ENCODE measurements around the gene TM9SF1. TPM values are rescaled to one million over a fixed set of nuclear protein-coding genes. Genes with fewer than 3 reads are reported as not detected.
A peak's percentile ranks its signal among the peaks of the same experiment; 100 is the strongest.

TM9SF1 gene
- total and polyA plus RNA-seq, 2 of the 13 experiments (the other 11 are each of a cell fraction or from before 2014, with no cell fraction given): 83.2 to 110 TPM

GRCh38 chr14:24171422-24172260 is 23.6 kb downstream of the TM9SF1 start, which contains the start of gene REC8 (continued):
- TF ChIP-seq ZBTB33 (CRISPR knock-in tag; IDR thresholded peaks at IDR 0.05) (peak; percentile 2; the same call in 1 of the 2 replicates), AGO1 (IDR thresholded peaks at IDR 0.05; ENCODE audit: low read depth, low read length, poor library complexity, severe bottlenecking) (peak; percentile 66), DNMT1 (CRISPR knock-in tag; IDR thresholded peaks at IDR 0.05) (0 out of 2 replicates have a peak, but pooled peaks have one; percentile 24), NCOA5 (CRISPR knock-in tag; IDR thresholded peaks at IDR 0.05) (no peak), MTA1 (CRISPR knock-in tag; IDR thresholded peaks at IDR 0.05; ENCODE audit: borderline replicate concordance) (peak; percentile 47; the same call in 1 of the 2 replicates), PCBP1 (IDR thresholded peaks at IDR 0.05; ENCODE audit: borderline replicate concordance, low read depth, low read length) (peak; percentile 48; the same call in 1 of the 2 replicates), ZNF572 (CRISPR knock-in tag; IDR thresholded peaks at IDR 0.05) (peak; percentile 50; the same call in 1 of the 2 replicates)

DNA sequence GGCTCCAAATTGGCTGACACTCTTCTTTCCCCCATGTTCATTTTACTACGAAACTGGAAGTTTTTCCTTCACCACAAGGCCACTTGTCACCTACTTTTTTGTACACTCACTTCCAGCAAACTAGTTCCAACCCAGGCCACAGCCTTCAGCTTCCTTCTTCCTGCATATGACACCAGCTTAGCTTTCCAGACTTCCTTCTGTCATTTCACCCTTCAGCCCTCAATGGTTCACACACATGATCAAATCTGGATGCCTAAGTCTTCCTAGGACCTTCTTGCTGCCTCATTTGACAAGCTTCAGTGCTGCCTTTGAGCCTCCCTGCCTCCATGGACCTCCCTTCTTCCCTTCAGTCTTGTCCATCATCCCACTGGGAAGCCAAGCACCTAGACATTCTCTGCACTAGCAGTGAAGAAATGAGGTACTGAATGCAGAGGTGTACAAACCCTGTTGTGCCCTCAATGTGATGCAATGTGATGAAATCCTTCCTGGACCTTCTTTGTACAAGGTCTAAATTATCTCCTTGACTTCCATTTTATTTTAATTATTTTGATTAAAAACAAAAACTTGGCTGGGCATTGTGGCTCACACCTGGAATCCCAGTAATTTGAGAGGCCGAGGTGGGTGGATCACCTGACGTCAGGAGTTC is 27.6 kb downstream of the TM9SF1 start:
- Histone ChIP-seq H3K79me2 (ENCODE audit: insufficient read depth, low read length) (no peaks in the 10 kb centered on the region), H3K4me1 (ENCODE audit: insufficient read depth, low read length) (no peaks in the 10 kb centered on the region), H3K27ac (ENCODE audit: extremely low read length, insufficient read depth, low read length) (no peak overlapping the region), H4K20me1 (ENCODE audit: insufficient read depth, low read length) (no peaks in the 10 kb centered on the region), H3K4me3 (replicated peaks in 1 of 3; ENCODE audit: insufficient read depth in 1 of 3, low read depth in 2 of 3, low read length in 3 of 3) (no peak overlapping the region), H3K27me3 (ENCODE audit: control insufficient read depth in 1 of 2, insufficient read depth in 2 of 2, low read length in 2 of 2) (no peaks in the 10 kb centered on the region), H3K36me3 (replicated peaks in 1 of 2; ENCODE audit: control insufficient read depth in 1 of 2, insufficient read depth in 2 of 2, low read length in 2 of 2) (peaks cover 30 to 40% of the 10 kb centered on the region in 2 experiments; a peak in 4 of 5 replicates), H2AFZ (ENCODE audit: low read length) (no peak overlapping the region), H3K9me3 (ENCODE audit: low read length) (no peaks in the 10 kb centered on the region), H3K4me2 (ENCODE audit: low read depth, low read length) (no peak overlapping the region), H3K9ac (ENCODE audit: insufficient read depth, low read depth, low read length) (no peak overlapping the region)
- ATAC-seq: no peak
- no TSS peak for BruUV-seq (replicated peaks)
- CTCF ChIA-PET (ENCODE audit: low intra/inter-chr PET ratio, low total read pairs): no interaction called here
- intact Hi-C loops (cut with micrococcal nuclease; ENCODE audit: unreplicated experiment): no loop called here
- DNase-seq (ENCODE audit: low spot score): no peak
- no peak for FAIRE-seq
- POLR2A ChIA-PET: interaction anchor here (0.8 to 1.1 kb wide), 3 partner anchors 14 to 30 kb away, joined by 3 read pairs; partner anchors contain the start of gene PSME2
- 93% methylated on average over 3 of the region's 3 CpGs for WGBS (ENCODE audit: low lambda C conversion rate)
- in situ Hi-C loops (cut with HindIII; ENCODE audit: extremely low pct_ligation_motif_present, low pct_unique_long_range_greater_than_20kb): no loop called here
- TF ChIP-seq ZNF770 (CRISPR knock-in tag; IDR thresholded peaks at IDR 0.05) (0 out of 2 replicates have a peak, but pooled peaks have one; percentile 12), RBM22 (optimal IDR thresholded peaks at IDR 0.05; ENCODE audit: low read length) (peak; percentile 35), HNRNPH1 (optimal IDR thresholded peaks at IDR 0.05; ENCODE audit: low read depth, low read length) (no peak), ZNF556 (CRISPR knock-in tag; IDR thresholded peaks at IDR 0.05; ENCODE audit: borderline replicate concordance) (no peak), ZNF703 (CRISPR knock-in tag; IDR thresholded peaks at IDR 0.05; ENCODE audit: borderline replicate concordance) (no peak), CEBPG (CRISPR knock-in tag; IDR thresholded peaks at IDR 0.05) (peak; percentile 69), GLMP (CRISPR knock-in tag; IDR thresholded peaks at IDR 0.05; ENCODE audit: borderline replicate concordance) (no peak), ZEB1 (IDR thresholded peaks at IDR 0.05; ENCODE audit: insufficient replicate concordance, low read depth) (no peak), BRCA1 (CRISPR knock-in tag; IDR thresholded peaks at IDR 0.05) (no peak)
